ENCODE measurements around the gene TGFBRAP1.

The TGFBRAP1 gene

GRCh38 chr2:105215586-105216192, 113.8 kb downstream of the TGFBRAP1 start:
- no peak for DNase-seq (ENCODE audit: extremely low spot score)
- TF ChIP-seq, protein P1, sequence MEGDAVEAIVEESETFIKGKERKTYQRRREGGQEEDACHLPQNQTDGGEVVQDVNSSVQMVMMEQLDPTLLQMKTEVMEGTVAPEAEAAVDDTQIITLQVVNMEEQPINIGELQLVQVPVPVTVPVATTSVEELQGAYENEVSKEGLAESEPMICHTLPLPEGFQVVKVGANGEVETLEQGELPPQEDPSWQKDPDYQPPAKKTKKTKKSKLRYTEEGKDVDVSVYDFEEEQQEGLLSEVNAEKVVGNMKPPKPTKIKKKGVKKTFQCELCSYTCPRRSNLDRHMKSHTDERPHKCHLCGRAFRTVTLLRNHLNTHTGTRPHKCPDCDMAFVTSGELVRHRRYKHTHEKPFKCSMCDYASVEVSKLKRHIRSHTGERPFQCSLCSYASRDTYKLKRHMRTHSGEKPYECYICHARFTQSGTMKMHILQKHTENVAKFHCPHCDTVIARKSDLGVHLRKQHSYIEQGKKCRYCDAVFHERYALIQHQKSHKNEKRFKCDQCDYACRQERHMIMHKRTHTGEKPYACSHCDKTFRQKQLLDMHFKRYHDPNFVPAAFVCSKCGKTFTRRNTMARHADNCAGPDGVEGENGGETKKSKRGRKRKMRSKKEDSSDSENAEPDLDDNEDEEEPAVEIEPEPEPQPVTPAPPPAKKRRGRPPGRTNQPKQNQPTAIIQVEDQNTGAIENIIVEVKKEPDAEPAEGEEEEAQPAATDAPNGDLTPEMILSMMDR (IDR thresholded peaks at IDR 0.05; ENCODE audit: control extremely low read depth, extremely low read depth, low read depth, missing control alignments), result no peak
- ChIA-PET POLR2A (no interaction called here), CTCF (no interaction called here)

All from GM10248 (cell line).